NB4 (cell line): ENCODE measurements around the gene P2RX3.

Experiments
- MYC ChIP-seq: IDR thresholded peaks from 2 replicates; pipeline ENCODE4 v1.6.1; 2011; ENCODE audit warnings: low read depth, low read length
- TF ChIP-seq, protein P1 (sequence below): IDR thresholded peaks from one replicate; pipeline ENCODE4 v1.5.1; 2012; ENCODE audit warnings: low read depth, low read length

DNA sequence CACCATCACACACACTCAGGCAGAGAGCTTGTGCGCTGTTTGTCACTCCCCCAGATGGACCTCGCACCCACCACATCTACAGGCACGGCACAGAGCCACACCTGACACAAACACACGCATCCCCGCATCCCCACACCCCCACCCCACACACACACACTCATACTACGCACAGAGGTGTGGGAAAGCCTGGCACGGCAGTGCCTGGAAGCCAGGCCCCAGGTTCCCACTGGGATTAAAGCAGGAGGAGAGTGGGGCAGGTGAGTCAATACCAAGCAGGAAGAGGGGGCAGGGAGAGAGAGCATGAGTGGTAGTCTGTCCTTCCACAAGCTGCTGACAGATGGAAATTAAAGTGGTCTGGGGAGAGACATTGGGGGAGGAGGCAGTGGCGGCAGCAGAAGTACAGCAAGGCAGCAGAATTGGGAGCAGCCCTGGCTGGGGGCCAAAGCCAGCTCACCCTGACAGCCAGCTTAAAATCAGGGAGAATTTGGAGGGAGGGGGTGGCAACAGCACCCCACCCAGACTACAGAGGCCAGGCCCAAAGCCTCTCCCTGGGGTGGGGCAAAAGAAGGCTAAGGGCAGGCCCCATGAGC, 34.1 kb upstream of the P2RX3 start:
- TF ChIP-seq, protein P1, sequence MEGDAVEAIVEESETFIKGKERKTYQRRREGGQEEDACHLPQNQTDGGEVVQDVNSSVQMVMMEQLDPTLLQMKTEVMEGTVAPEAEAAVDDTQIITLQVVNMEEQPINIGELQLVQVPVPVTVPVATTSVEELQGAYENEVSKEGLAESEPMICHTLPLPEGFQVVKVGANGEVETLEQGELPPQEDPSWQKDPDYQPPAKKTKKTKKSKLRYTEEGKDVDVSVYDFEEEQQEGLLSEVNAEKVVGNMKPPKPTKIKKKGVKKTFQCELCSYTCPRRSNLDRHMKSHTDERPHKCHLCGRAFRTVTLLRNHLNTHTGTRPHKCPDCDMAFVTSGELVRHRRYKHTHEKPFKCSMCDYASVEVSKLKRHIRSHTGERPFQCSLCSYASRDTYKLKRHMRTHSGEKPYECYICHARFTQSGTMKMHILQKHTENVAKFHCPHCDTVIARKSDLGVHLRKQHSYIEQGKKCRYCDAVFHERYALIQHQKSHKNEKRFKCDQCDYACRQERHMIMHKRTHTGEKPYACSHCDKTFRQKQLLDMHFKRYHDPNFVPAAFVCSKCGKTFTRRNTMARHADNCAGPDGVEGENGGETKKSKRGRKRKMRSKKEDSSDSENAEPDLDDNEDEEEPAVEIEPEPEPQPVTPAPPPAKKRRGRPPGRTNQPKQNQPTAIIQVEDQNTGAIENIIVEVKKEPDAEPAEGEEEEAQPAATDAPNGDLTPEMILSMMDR: no peak
- TF ChIP-seq MYC: no peak
